Stomach (tissue), 9 donors: ENCODE results near the gene EPB41L2. TPM values are rescaled to one million over a fixed set of nuclear protein-coding genes. Genes with fewer than 3 reads are reported as not detected.
A peak's percentile ranks its signal among the peaks of the same experiment; 100 is the strongest.

Experiments used
- DNase-seq, 2 donors: peaks; one replicate each; pipeline versions ENCODE4 v3.0.0 to v3.0.0-alpha.2; 2013 to 2019
- H3K27ac ChIP-seq, 5 donors: fragments of 200-600 bp in 4 of 5; sonication (generic) in 4 of 5; one replicate each; pipeline ENCODE4 v1.5.1; 2013 to 2019; ENCODE audit warnings: mild to moderate bottlenecking in 1 of 5, moderate library complexity in 1 of 5
- H3K27me3 ChIP-seq, 3 donors: fragments of 200-600 bp; sonication (generic); one replicate each; pipeline ENCODE4 v1.5.1; 2017 to 2019; ENCODE audit warnings: mixed run types in 1 of 3
- H3K36me3 ChIP-seq, 4 donors: fragments of 200-600 bp; sonication (generic); 1 replicate in 3 of 4; 2 replicates in 1 of 4; pipeline ENCODE4 v1.5.1; 2016 to 2019
- H3K4me1 ChIP-seq, 4 donors: fragments of 200-600 bp; sonication (generic); one replicate each; pipeline ENCODE4 v1.5.1; 2016 to 2019
- H3K4me3 ChIP-seq, 4 donors: fragments of 200-600 bp; sonication (generic) in 3 of 4; one replicate each; pipeline ENCODE4 v1.5.1; 2016 to 2019; ENCODE audit warnings: mild to moderate bottlenecking in 1 of 4
- H3K9me3 ChIP-seq, 4 donors: fragments of 200-600 bp; sonication (generic); one replicate each; pipeline ENCODE4 v1.5.1; 2016 to 2019
- EP300 ChIP-seq: sonication (generic); formaldehyde crosslinking; IDR thresholded peaks from one replicate; pipeline ENCODE4 v1.6.1; 2017; ENCODE audit warnings: antibody characterized with exemption
- POLR2A ChIP-seq, 4 donors: fragments of 450-650 bp; IDR thresholded peaks; one replicate each; pipeline ENCODE4 v1.6.1; 2016; ENCODE audit warnings: antibody characterized with exemption in 4 of 4, control low read depth in 2 of 4, mild to moderate bottlenecking in 1 of 4, moderate library complexity in 1 of 4
- POLR2AphosphoS5 ChIP-seq, 3 donors: sonication (generic); formaldehyde crosslinking; IDR thresholded peaks; one replicate each; pipeline ENCODE4 v1.6.1; 2016; ENCODE audit warnings: antibody characterized with exemption in 3 of 3
- WGBS, 5 donors: extraction: QIAGEN DNeasy Blood & Tissue Kit in 3 of 5; methylation state at CpG; one replicate each; pipeline versions ENCODE4 v1.1.5 to v1.1.7; 2013 to 2018; 5-methylcytosine and 5-hydroxymethylcytosine counted together
- intact Hi-C: fragments of 100-400 bp; cut with DNase I; formaldehyde crosslinking; loops from one replicate; pipeline ENCODE4 v1.15.1; 2023; ENCODE audit warnings: low total_unique reads
- polyA plus RNA-seq, 3 donors: library from polyadenylated mRNA; stranded (reverse); fragments of 200-250 nt; gene quantifications; one replicate each; pipeline ENCODE4 v1.2.3, GENCODE V29; 2013
- total RNA-seq, 5 donors: library from RNA; depleted of rRNA; stranded (reverse); fragments of >200 nt; gene quantifications; one replicate each; pipeline versions ENCODE4 v1.1.0 to v1.2.3, GENCODE V29; 2014 to 2016
- TF ChIP-seq, protein P1 (sequence below), 7 experiments: fragments of 450-650 bp in 4 of 7; fragments of 200-600 bp in 3 of 7; sonication (generic) in 3 of 7; IDR thresholded peaks; one replicate each; pipeline ENCODE4 v1.5.1; 2016 to 2019; ENCODE audit warnings: antibody characterized with exemption in 7 of 7, control low read depth in 2 of 7, mild to moderate bottlenecking in 1 of 7
- donor health status: healthy with polysubstance abuse.
- donor health status: Bipolar disorder and iron deficiency.
- donor health status: healthy.

EPB41L2 gene
- total and polyA plus RNA-seq, 8 donors: 12.5 to 238 (median 30.2) TPM

DNA sequence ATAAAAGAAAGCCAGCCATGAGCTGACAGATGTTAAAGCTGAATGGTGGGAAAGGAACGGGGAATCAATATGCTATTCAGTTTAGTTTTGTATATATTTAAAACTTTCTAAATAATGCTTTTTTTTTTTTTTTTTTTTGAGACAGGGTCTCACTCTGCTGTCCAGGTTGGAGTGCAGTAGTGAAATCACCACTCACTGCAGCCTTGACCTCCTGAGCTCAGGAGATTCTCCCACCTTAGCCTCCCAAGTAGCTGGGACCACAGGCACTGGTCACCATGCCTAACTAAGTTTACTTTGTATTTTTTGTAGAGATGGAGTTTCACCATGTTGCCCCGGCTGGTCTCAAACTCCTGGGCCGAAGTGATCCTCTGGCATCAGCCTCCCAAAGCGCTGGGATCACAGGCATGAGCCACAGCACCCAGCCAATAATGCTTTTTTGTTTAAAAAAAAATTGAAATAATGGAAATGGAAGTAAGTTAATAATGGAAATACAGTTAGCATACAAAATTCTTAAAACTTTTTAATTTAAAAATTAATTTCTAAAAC lies 19.1 kb downstream of the EPB41L2 start:
- no peak for TF ChIP-seq POLR2A (IDR thresholded peaks at IDR 0.05)
- TF ChIP-seq, protein P1, sequence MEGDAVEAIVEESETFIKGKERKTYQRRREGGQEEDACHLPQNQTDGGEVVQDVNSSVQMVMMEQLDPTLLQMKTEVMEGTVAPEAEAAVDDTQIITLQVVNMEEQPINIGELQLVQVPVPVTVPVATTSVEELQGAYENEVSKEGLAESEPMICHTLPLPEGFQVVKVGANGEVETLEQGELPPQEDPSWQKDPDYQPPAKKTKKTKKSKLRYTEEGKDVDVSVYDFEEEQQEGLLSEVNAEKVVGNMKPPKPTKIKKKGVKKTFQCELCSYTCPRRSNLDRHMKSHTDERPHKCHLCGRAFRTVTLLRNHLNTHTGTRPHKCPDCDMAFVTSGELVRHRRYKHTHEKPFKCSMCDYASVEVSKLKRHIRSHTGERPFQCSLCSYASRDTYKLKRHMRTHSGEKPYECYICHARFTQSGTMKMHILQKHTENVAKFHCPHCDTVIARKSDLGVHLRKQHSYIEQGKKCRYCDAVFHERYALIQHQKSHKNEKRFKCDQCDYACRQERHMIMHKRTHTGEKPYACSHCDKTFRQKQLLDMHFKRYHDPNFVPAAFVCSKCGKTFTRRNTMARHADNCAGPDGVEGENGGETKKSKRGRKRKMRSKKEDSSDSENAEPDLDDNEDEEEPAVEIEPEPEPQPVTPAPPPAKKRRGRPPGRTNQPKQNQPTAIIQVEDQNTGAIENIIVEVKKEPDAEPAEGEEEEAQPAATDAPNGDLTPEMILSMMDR (IDR thresholded peaks at IDR 0.05): no peak
- no peak for TF ChIP-seq EP300
- no peak for TF ChIP-seq POLR2AphosphoS5 (IDR thresholded peaks at IDR 0.05)
- no peaks in the 10 kb centered on the region for H3K9me3 ChIP-seq
- DNase-seq: no peak
- no peak overlapping the region for H3K4me3 ChIP-seq
- H3K36me3 ChIP-seq: no peaks in the 10 kb centered on the region
- intact Hi-C loops: no loop called here
- H3K4me1 ChIP-seq: peaks cover 0 to 8% (median 3%) of the 10 kb centered on the region in 4 donors
- no peak overlapping the region for H3K27ac ChIP-seq
- WGBS, 5 donors: 74 to 96% (median 82%) methylated on average over 4 of the region's 4 CpGs
- H3K27me3 ChIP-seq: no peaks in the 10 kb centered on the region

DNA sequence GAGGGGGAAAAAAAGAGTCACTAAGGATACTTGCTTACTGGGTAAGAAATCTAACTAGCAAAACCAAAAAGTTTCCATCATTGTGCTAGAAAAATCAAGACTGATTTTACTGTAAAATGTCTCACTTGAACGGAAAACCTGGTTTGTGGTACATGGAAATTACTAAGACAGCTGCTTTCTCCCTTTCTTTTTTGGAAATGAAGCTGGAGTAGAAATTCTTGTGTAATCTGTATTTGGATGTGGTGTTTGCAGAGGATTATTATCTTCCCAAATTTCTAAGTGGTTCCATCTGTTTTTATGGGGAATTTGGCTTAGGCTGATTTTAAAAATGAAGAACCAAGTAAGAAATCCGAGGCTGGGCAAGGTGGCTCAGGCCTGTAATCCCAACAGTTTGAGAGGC lies 20.4 kb downstream of the EPB41L2 start:
- Histone ChIP-seq H3K27ac (peak overlapping the region in 1 of 5 donors; percentile 44), H3K9me3 (no peaks in the 10 kb centered on the region), H3K27me3 (no peaks in the 10 kb centered on the region), H3K4me1 (peaks cover 0 to 10% (median 3%) of the 10 kb centered on the region in 4 donors), H3K4me3 (no peak overlapping the region), H3K36me3 (no peaks in the 10 kb centered on the region)
- peak in 1 of 2 donors; percentile 34 for DNase-seq
- 59 to 79% (median 71%) methylated on average over 2 of the region's 2 CpGs for WGBS, 5 donors
- TF ChIP-seq, protein P1 (IDR thresholded peaks at IDR 0.05): no peak
- no peak for TF ChIP-seq POLR2A (IDR thresholded peaks at IDR 0.05)
- no peak for TF ChIP-seq POLR2AphosphoS5 (IDR thresholded peaks at IDR 0.05)
- TF ChIP-seq EP300: no peak
- intact Hi-C loops: no loop called here

DNA sequence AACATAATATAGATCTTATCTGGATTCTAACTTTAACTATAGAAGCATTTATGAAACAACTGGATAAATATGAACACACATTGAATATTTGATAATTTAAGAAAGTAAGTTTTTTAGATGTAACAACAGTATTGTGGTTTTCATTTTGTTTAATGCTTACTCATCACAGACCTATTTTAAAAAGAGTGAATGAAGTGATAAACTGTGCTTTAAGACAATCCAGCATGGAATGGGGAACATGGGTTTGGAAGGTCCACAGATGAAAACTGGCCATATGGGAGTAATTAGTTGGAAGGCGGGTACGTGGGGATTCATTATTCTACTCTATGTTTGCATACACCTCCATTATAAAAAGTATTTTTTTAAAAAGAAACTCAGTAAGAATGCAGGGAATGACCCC lies 21.2 kb downstream of the EPB41L2 start:
- H3K36me3 ChIP-seq: no peaks in the 10 kb centered on the region
- H3K27me3 ChIP-seq: no peaks in the 10 kb centered on the region
- 87 to 97% (median 92%) methylated on average over 2 of the region's 2 CpGs for WGBS, 5 donors
- no peak for DNase-seq
- H3K4me3 ChIP-seq: no peak overlapping the region
- intact Hi-C loops: no loop called here
- H3K9me3 ChIP-seq: no peaks in the 10 kb centered on the region
- TF ChIP-seq EP300 (no peak), POLR2AphosphoS5 (IDR thresholded peaks at IDR 0.05) (no peak)
- H3K4me1 ChIP-seq: peaks cover 0 to 10% (median 3%) of the 10 kb centered on the region in 4 donors
- peak overlapping the region in 1 of 5 donors; percentile 44 for H3K27ac ChIP-seq

DNA sequence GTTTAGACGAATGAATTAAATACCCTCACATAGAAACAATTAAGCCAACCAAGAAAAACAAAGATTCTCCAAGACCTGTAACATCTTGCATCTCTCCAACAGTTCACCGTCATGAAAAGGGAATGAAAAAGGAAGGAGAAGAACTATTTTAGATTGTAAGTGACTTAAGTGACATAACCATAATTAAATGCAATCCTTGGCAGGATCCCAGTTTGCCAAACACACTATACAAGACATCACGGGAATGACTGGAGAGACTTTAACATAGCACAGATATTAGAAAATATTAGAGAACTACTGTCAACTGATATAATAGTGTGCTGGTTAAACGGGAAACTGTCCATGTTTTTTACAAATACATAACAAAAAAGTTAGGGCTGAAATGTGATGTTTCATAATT lies 22.2 kb downstream of the EPB41L2 start:
- no peak overlapping the region for H3K27ac ChIP-seq
- no peaks in the 10 kb centered on the region for H3K27me3 ChIP-seq
- no peaks in the 10 kb centered on the region for H3K9me3 ChIP-seq
- peaks cover 0 to 13% (median 3%) of the 10 kb centered on the region in 4 donors for H3K4me1 ChIP-seq
- 78 to 84% (median 82%) methylated on average over 4 of the region's 4 CpGs for WGBS, 5 donors
- intact Hi-C loops: no loop called here
- H3K4me3 ChIP-seq: no peak overlapping the region
- TF ChIP-seq, protein P1 (IDR thresholded peaks at IDR 0.05): no peak
- no peak for TF ChIP-seq EP300
- no peak for TF ChIP-seq POLR2AphosphoS5 (IDR thresholded peaks at IDR 0.05)
- no peak for TF ChIP-seq POLR2A (IDR thresholded peaks at IDR 0.05)
- DNase-seq: no peak
- no peaks in the 10 kb centered on the region for H3K36me3 ChIP-seq

DNA sequence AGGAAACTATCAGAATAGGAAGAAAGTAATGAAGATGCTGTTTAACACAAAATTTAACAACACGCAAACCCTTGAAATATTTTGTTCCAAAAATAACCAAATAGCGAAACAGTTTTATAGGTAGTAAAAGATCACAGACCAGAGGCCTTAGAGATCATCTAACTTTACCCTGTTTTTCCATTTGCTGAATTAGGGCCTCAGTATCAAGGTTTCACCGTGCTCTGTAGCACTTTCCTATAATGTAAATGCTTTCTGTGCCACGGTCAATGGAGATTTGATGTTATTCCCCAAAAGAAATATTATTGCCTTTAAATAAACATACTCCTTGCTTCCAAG lies 23.7 kb downstream of the EPB41L2 start:
- TF ChIP-seq, protein P1 (IDR thresholded peaks at IDR 0.05): no peak
- TF ChIP-seq POLR2A (IDR thresholded peaks at IDR 0.05) (no peak), EP300 (no peak), POLR2AphosphoS5 (IDR thresholded peaks at IDR 0.05) (no peak)
- no peak for DNase-seq
- Histone ChIP-seq H3K27ac (no peak overlapping the region), H3K4me1 (peaks cover 0 to 15% (median 3%) of the 10 kb centered on the region in 4 donors), H3K4me3 (no peak overlapping the region), H3K9me3 (no peaks in the 10 kb centered on the region), H3K27me3 (no peaks in the 10 kb centered on the region), H3K36me3 (no peaks in the 10 kb centered on the region)
- WGBS, 5 donors: 87 to 91% (median 87%) methylated on average over 4 of the region's 4 CpGs
- intact Hi-C loops: no loop called here
